GM19193 (cell line): Measurements from ENCODE around the gene KANSL1.

Source experiments
- POLR2A ChIP-seq: IDR thresholded peaks from 4 replicates; pipeline ENCODE4 v1.6.1; 2011; ENCODE audit not compliant: insufficient read depth, insufficient read length; ENCODE audit errors: extremely low read depth

Gene KANSL1

GRCh38 chr17:46195217-46195855 is 2.1 kb upstream of the KANSL1 start:
- TF ChIP-seq POLR2A = no peak

DNA sequence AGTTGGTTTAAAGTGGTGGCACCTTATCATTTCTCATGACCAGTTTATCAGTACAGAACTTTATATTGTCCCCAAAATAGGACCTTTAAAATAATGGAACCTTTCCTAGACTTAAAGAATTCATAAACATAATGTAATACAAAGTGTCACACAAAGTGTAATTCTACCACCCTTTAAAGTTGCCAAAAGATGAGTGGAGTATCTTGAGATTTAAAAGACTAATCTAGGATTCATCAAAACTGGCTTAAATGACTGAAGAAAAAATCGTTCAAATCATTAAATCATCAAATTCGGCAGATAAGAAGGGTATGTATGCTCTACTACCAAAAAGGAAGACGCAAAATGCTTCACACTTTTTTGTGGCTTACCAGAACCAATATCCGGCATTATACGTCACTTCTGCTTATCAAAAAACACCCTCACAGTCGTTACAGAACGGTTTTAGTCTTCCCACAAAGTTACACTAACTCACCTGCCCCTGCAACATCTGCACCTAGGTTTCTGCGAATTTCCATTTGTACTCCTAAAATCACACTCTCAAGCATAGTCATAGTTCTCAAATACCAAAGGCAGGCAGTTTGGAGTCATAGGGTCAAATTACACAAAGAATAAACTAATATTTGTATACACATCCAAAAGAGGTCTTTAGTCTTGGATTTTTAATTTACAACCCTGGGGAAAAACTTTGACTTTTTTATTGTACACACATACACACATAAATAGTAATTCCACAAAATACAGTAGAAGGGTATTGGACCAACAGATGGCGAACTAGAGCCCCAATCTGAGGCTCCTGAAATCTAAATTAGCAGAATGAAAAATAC is 1.4 kb upstream of the KANSL1 start:
- TF ChIP-seq POLR2A = no peak

DNA sequence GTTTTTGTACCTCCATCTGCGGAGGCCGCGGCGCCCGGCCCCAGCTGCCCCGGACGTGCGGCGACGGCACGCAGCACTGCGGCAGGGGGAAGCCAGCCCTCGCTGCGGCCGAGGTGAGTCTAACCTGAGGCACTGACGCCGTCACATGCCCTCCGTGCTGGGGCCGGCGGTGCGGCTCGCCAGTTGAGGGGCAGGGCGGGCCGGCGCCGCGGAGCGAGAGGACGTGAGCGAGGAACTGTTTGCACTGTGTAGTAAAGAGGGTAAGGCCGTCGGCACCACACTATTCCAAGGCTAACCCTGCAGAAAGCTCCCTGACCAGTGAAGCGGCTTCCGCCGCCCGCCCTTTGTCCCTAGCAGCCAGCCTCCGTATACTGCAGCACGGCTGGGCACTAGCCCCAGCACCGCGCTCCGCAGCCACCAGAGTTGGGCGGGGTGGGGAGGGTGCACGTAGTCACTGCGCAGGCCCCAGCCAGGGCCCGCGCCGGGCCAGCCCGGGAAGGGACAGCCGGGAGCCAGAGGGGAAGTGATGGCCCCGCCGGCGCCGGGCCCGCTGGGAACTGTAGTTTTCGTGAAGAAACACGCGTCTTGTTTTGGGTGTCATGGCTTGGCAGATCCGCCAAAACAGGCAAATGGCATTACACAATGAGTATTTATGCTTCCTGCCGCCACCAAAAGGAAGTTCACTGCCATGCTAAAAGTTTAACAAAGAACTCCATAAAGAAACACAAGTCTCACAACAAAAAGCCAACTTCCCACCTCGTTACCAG is 580 bp upstream of the KANSL1 start:
- TF ChIP-seq POLR2A = peak; percentile 63

DNA sequence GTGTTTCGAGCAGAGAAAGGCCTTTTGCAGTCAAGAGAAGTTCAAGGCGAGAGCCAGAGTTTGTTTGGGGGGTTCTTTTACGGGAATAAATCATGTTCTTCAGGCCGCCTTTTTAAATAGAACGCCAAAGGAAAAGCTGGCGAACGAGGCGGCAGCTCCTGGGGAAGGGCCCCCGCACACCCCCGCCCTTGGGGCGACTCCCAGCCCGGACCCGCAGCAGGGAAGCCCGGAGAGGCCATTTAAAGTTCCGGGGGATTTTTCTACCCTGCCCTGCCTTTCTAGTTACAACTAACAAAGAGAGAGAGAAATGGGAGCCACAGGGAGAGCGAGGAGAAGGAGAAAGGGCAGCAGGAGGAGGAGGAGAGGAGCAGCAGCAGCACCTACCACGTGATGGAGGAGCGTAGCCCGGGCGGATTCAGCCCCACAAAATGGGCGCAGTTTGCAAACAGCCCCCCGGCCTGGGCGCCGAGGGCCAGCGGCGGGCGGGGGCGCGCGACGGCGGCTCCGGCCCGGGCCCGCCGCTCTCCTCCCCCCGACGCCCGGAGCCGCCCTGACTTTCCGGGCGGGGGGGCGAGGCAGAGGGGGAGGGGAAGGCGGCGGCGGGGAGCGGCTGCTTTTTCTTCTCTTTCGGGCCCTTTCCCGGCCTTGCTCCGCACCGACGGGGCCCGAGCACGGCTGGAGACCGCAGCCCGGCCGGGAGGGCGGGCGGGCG is 634 bp downstream of the KANSL1 start:
- TF ChIP-seq POLR2A = peak; percentile 48

DNA sequence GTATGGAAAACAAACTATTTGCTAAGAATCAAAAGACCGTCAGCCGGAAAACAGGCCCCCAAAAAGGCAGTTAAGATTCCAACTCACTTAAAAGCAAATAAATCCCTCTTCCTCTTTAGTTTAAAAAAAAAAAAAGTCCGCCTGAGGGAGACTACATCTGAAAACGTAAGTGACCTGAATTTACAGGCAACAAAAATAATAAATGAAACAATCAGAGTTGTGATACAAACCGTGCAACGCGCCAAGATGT is 1.1 kb downstream of the KANSL1 start:
- no peak for TF ChIP-seq POLR2A

DNA sequence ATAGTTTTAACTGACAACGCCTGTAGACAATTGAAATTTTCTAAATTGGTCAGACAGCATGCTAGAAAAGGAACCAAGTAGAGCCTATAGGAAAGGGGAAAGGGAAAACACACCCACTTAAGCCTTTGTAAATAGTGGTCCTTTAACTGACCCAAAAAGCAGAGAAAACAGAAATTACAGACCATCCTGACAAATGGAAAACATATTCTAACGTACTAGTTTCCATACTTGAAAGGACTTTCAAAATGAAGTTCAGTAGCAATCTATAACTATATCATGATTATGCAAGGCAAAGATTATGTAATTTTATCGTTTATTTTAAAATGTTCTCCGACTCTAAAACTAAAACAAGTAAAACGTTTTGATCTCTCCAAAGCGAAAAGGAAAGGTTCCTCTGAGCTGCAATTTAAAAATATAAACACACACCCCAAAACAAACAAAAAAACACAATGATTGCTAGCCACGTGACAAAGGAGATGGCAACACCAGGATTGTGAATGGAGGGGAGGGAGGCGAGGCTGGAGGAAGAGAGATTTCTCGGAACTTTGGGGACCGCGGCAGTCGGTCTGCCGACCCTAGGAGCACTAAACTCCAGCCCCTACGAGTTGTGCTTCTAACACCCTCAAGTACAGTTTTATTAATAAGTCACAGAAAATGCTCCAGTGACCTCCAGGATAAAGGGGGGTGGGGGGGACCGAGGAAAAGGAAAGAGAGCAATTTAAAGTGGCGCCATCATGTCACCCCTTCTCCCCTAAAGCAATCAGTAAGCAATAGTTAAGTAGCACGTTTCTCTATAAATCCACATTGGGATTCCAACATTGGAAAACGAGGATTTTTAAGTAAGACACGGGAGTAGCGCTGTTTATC is 1.7 kb downstream of the KANSL1 start:
- no peak for TF ChIP-seq POLR2A

GRCh38 chr17:46190763-46191162 is 2.5 kb downstream of the KANSL1 start:
- TF ChIP-seq POLR2A = no peak

DNA sequence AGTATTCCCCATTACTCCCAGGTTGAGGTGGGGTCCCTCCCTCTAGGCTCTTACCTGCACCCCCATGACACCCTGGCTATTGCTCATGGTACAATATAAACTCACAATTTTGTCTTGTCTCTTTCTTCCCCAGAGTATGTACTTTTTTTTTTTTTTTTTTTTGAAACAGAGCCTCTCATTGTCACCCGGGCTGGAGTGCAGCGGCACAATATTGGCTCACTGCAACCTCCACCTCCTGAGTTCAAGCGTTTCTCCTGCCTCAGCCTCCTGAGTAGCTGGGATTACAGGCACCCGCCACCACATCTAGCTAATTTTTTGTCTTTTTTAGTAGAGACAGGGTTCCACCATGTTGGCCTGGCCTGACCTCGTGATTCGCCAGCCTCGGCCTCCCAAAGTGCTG is 8.5 kb downstream of the KANSL1 start:
- TF ChIP-seq POLR2A = no peak

- TF ChIP-seq POLR2A = no peak
These were observed 10.3 kb downstream of the KANSL1 start for GRCh38 chr17:46182961-46183360.

- no peak for TF ChIP-seq POLR2A
These were observed 11.3 kb downstream of the KANSL1 start for GRCh38 chr17:46181940-46182339.

DNA sequence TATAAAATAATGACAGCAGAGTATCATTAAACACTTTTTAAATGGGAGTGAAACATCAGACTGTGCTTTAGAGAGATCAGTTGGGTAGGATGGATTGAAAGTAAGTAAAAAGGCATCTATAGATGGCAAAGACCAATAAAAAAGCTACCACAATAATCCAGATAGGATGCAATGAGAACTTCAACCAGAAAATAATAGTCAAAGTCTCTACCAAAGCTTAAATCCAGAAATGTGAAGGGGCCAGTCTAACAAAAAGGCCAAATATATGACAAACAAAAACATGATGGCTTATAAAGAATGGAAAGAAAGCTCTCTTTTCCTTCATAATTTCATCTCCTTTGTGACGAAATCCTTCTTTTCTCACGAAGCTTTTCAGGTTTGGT is 12.3 kb downstream of the KANSL1 start:
- TF ChIP-seq POLR2A = no peak

- no peak for TF ChIP-seq POLR2A
These were observed 13.7 kb downstream of the KANSL1 start for GRCh38 chr17:46179375-46179999.

DNA sequence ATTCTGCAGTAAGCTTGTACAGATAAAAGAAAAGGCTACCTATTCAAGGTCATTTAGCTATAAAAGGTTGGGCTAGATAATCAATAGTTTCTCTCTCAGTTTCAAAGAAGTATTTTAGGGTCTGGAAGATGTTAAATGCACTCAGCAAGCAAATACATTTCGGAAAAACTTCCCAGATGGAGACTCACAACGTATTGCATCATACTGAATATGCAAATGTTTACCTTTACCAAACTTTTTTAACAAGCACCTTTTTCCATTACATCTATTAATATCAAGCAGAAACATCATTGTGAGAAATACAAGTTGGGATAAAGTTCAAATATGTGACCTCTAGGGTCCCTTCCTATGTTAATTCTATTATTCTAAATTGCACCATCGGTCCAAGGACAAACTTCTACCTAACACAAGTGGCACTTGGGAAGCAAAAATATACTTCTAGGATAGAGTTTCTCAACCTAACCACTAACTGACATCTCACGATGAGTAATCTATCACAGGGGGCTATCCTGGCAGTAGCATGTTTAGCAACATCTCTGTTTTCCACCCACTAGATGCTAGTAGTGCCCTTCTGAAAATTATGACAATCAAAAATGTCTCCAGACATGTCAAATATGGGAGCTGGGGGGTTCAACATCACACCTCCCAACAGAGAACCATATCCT is 14.5 kb downstream of the KANSL1 start:
- no peak for TF ChIP-seq POLR2A
